NK-92 (cell line): Measurements from ENCODE around the gene NOA1.
"Not testable (repeated sequence)": the region's sequence is repeated elsewhere in the genome, so short reads cannot be mapped to it uniquely, and the experiment has no call there.

Experiments used
- DNase-seq: peaks from one replicate; lab custom pipeline; 2025; ENCODE audit not compliant: unreplicated experiment; lab: John Stamatoyannopoulos, UW

The NOA1 gene

DNA sequence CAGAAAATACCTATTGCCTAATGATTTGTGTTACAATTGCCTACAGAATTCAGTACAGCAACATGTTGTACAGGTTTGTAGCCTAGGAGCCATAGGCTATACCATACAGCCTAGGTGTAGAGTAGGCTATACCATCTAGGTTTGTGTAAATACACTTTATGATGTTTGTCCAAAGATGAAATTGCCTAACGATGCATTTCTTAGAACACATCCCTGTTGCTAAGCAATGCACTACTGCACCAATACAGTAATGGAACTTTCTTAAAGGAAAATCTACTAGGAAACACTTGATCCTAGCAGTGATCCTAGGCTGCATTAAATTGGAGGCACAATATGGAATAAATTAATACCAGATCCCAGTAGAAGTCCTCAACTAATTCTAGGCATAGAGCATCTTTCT lies 18.3 kb downstream of the NOA1 start:
- no peak for DNase-seq

DNA sequence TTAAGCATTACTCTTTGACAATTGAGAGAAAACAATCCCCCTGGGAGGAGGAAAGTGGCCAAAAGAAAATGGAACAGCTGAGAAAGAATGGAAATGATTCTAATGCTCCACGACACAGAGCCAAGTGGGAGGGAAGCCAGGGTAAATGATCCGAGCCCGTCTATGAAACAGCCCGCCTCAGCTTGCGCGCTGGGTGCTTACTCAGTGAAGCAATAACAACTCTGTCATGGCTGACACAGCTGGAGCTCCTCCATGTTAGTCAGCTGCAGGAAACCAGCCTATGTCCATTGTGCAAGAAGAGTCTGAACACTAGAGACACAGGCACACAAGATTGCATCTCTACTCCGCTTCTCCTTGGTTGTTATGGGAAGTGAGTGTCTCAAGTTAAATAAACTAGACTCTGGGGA lies 19.3 kb downstream of the NOA1 start:
- no peak for DNase-seq

- DNase-seq = no peak
Observed at GRCh38 chr4:56953680-56954520, 23.5 kb downstream of the NOA1 start.

GRCh38 chr4:56941403-56941802 lies 36.0 kb downstream of the NOA1 start:
- no peak for DNase-seq

DNA sequence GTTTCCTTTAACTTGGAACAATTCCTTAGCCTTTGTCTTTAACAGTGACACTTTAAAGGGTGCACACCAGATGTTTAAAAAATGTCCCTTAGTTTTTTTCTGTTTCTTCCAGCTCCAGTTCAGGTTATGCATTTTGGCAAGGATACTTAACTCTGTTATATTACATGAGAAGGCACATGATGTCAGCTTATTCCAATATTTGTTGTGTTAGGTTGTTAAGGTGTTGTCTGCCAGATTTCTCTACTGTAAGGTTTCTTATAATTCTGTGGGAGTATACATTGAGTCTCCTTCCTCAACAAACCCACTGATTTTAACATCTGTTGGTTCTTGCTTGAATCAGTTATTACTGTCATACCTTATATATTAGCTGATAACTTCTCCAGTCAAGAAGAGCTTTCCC lies 36.4 kb downstream of the NOA1 start:
- no peak for DNase-seq

DNA sequence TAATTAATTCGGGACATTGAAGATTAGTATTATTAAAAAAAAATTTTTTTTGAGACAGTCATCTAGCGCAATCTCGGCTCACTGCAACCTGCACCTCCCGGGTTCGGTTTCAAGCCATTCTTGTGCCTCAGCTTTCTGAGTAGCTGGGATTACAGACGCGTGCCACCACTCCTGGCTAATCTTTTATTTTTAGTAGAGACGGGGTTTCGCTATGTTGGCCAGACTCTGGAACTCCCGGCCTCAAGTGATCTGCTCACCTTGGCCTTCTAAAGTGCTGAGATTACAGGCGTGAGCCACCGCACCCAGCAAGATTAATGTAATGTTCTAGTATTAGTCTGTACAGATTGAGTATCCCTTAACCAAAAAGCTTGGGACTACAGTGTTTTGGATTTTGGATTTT lies 37.0 kb downstream of the NOA1 start:
- no peak for DNase-seq

DNA sequence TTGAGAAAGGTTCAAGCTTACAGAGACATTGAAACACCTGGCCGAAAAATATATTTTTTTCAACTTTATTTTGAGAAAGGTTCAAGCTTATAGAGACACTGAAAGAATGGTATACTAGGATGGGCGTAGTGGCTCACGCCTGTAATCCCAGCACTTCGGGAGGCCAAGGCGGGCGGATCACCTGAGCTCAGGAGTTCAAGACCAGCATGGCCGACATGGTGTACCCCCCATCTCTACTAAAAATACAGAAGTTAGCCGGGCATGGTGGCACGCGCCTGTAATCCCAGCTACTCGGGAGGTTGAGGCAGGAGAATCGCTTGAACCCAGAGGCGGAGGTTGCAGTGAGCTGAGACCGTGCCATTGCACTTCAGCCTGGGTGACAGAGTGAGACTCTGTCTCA lies 37.6 kb downstream of the NOA1 start:
- DNase-seq = not testable (repeated sequence)

- no peak for DNase-seq
Observed at GRCh38 chr4:56937262-56937661, 40.1 kb downstream of the NOA1 start.

DNA sequence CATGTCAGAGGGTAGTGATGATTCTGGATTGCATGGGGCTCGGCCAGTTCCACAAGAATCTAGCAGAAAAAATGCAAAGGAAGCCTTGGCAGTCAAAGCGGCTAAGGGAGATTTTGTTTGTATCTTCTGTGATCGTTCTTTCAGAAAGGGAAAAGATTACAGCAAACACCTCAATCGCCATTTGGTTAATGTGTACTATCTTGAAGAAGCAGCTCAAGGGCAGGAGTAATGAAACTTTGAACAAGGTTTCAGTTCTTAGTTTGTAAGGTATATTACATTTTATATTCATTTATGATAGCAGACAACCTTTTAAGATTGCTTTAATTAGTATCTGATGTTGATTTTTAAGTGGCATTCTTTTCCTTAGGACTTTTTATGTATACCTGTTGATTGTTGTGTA lies 45.5 kb downstream of the NOA1 start:
- DNase-seq = no peak

- no peak for DNase-seq
Observed at GRCh38 chr4:56930638-56931037, 46.8 kb downstream of the NOA1 start.

GRCh38 chr4:56927196-56927595 lies 50.2 kb downstream of the NOA1 start:
- DNase-seq = no peak

DNA sequence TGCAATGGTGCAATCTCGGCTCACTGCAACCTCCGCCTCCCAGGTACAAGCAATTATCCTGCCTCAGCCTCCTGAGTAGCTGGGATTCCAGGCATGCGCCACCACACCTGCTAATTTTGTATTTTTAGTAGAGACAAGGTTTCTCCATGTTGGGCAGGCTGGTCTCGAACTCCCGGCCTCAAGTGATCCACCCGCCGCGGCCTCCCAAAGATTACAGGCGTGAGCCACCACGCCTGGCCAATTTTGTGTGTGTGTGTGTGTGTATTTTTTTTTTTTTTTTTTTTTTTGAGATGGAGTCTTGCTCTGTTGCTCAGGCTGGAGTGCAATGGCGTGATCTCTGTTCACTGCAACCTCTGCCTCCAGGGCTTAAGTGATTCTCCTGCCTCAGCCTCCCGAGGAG lies 62.4 kb downstream of the NOA1 start:
- DNase-seq = not testable (repeated sequence)

GRCh38 chr4:56914336-56914735 lies 63.1 kb downstream of the NOA1 start:
- no peak for DNase-seq
